Gastroesophageal sphincter (tissue), 4 donors: ENCODE measurements around the gene SLC39A11. TPM values are rescaled to one million over a fixed set of nuclear protein-coding genes. Genes with fewer than 3 reads are reported as not detected.
A peak's percentile ranks its signal among the peaks of the same experiment; 100 is the strongest.

Experiments
- ATAC-seq: fragments of 150-250 bp; one replicate; pipeline ENCODE4 v1.9.1; 2016; ENCODE audit warnings: mild to moderate bottlenecking, moderate library complexity
- H3K27ac ChIP-seq, 4 donors: fragments of 200-600 bp; sonication (generic) in 3 of 4; 1 replicate in 3 of 4; 2 replicates in 1 of 4; pipeline ENCODE4 v1.5.1; 2016 to 2019
- H3K27me3 ChIP-seq: fragments of 200-600 bp; sonication (generic); one replicate; pipeline ENCODE4 v1.5.1; 2019
- H3K36me3 ChIP-seq, 2 donors: fragments of 200-600 bp; sonication (generic); one replicate each; pipeline ENCODE4 v1.5.1; 2019; ENCODE audit warnings: control low read depth in 1 of 2
- H3K4me1 ChIP-seq, 3 donors: fragments of 200-600 bp; sonication (generic); 1 replicate in 2 of 3; 2 replicates in 1 of 3; pipeline ENCODE4 v1.5.1; 2016 to 2019; ENCODE audit warnings: control low read depth in 2 of 3
- H3K4me3 ChIP-seq, 2 donors: fragments of 200-600 bp; sonication (generic); one replicate each; pipeline ENCODE4 v1.5.1; 2019; ENCODE audit warnings: mild to moderate bottlenecking in 1 of 2, moderate library complexity in 1 of 2
- H3K9me3 ChIP-seq, 3 donors: fragments of 200-600 bp; sonication (generic); one replicate each; pipeline ENCODE4 v1.5.1; 2017 to 2019; ENCODE audit warnings: control low read depth in 2 of 3
- CTCF ChIP-seq, 4 experiments: fragments of 200-600 bp in 2 of 4; fragments of 450-650 bp in 2 of 4; sonication (generic) in 1 of 4; IDR thresholded peaks; one replicate each; pipeline ENCODE4 v1.5.1; 2017 to 2019; ENCODE audit warnings: antibody characterized with exemption in 4 of 4, mild to moderate bottlenecking in 2 of 4, moderate library complexity in 2 of 4
- EP300 ChIP-seq: sonication (generic); formaldehyde crosslinking; IDR thresholded peaks from one replicate; pipeline ENCODE4 v1.6.1; 2017; ENCODE audit warnings: antibody characterized with exemption, mild to moderate bottlenecking
- POLR2A ChIP-seq, 2 donors: fragments of 450-650 bp; IDR thresholded peaks; one replicate each; pipeline ENCODE4 v1.6.1; 2017; ENCODE audit warnings: antibody characterized with exemption in 2 of 2, mild to moderate bottlenecking in 2 of 2, moderate library complexity in 1 of 2
- POLR2AphosphoS5 ChIP-seq: sonication (generic); formaldehyde crosslinking; IDR thresholded peaks from one replicate; pipeline ENCODE4 v1.6.1; 2017; ENCODE audit warnings: antibody characterized with exemption
- WGBS, 2 donors: methylation state at CpG; one replicate each; pipeline ENCODE4 v1.1.5; 2018; ENCODE audit warnings: low coverage in 1 of 2; 5-methylcytosine and 5-hydroxymethylcytosine counted together
- total RNA-seq, 4 donors: library from RNA; depleted of rRNA; stranded (reverse); fragments of >200 nt; gene quantifications; one replicate each; pipeline ENCODE4 v1.1.0, GENCODE V29; 2016

The SLC39A11 gene
- total RNA-seq, 4 donors from 2014 or later: 11.6 to 16.8 (median 14.5) TPM

DNA sequence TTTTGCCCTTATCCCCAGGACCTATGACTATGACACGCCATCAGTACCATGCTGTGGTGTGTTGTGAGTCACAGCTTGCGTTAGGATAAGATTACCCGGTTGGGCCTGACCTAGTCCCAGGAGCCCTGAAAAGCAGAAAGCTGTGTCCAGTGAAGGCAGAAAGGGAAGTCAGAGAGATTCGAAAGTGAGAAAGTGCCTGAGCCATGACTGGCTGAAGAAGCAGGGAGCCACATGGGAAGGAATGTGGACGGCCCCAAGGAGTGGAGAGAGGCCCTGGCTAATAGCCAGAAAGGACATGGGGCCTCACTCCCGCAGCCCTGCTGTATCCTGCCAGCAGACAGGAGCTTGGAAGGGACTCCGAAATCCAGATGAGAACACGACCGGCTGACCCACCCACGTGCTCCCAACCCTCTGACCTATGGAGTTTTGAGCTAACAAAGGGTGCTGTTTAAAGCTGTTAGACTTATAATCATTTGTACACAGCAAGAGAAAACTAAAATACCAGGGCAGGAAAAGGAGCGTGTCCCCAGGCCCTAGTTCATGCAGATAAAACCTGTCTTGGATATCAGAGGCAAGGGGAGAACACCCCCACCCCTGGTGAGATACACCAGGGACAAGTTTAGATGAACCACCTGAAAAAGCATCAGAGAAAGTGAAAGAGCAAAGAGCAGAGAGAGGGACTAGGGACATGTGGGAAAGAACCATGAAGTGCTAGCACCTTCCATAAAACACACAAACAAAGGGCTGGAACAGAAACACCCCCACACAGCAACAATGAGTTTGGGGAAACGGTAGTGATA, 115.3 kb downstream of the SLC39A11 start:
- H3K4me3 ChIP-seq: no peak overlapping the region
- peak; percentile 78 for ATAC-seq
- 19 to 20% methylated on average over 7 to 12 of the region's 12 CpGs for WGBS, 2 donors
- TF ChIP-seq CTCF (IDR thresholded peaks at IDR 0.05) (no peak), POLR2A (IDR thresholded peaks at IDR 0.05) (no peak), EP300 (no peak), POLR2AphosphoS5 (no peak)
- H3K36me3 ChIP-seq: no peaks in the 10 kb centered on the region
- peaks cover 0 to 17% (median 7%) of the 10 kb centered on the region in 3 donors for H3K4me1 ChIP-seq
- H3K9me3 ChIP-seq: no peaks in the 10 kb centered on the region
- H3K27me3 ChIP-seq: no peaks in the 10 kb centered on the region
- H3K27ac ChIP-seq: peak overlapping the region in 2 of 4 donors; percentile 36 to 52

GRCh38 chr17:72975509-72975908, 117.0 kb downstream of the SLC39A11 start:
- no peak for ATAC-seq
- Histone ChIP-seq H3K4me3 (no peak overlapping the region), H3K4me1 (peaks cover 0 to 17% (median 7%) of the 10 kb centered on the region in 3 donors), H3K27ac (no peak overlapping the region), H3K9me3 (no peaks in the 10 kb centered on the region), H3K36me3 (no peaks in the 10 kb centered on the region), H3K27me3 (no peaks in the 10 kb centered on the region)
- TF ChIP-seq CTCF (IDR thresholded peaks at IDR 0.05) (no peak), POLR2A (IDR thresholded peaks at IDR 0.05) (no peak), POLR2AphosphoS5 (no peak)
- WGBS, 2 donors: 86 to 90% methylated on average over 1 to 2 of the region's 2 CpGs

GRCh38 chr17:72974605-72975232, 117.8 kb downstream of the SLC39A11 start:
- no peak for ATAC-seq
- no peak overlapping the region for H3K4me3 ChIP-seq
- no peak overlapping the region for H3K27ac ChIP-seq
- 90 to 92% methylated on average over 3 of the region's 4 CpGs for WGBS, 2 donors
- TF ChIP-seq POLR2AphosphoS5: no peak
- TF ChIP-seq CTCF (IDR thresholded peaks at IDR 0.05): no peak
- TF ChIP-seq EP300: no peak
- TF ChIP-seq POLR2A (IDR thresholded peaks at IDR 0.05): no peak
- peaks cover 0 to 17% (median 7%) of the 10 kb centered on the region in 3 donors for H3K4me1 ChIP-seq
- no peaks in the 10 kb centered on the region for H3K36me3 ChIP-seq
- H3K27me3 ChIP-seq: no peaks in the 10 kb centered on the region
- no peaks in the 10 kb centered on the region for H3K9me3 ChIP-seq

- TF ChIP-seq POLR2AphosphoS5 (no peak), CTCF (IDR thresholded peaks at IDR 0.05) (no peak), POLR2A (IDR thresholded peaks at IDR 0.05) (no peak), EP300 (no peak)
- H3K4me1 ChIP-seq: peaks cover 0 to 11% (median 2%) of the 10 kb centered on the region in 3 donors
- no peak overlapping the region for H3K27ac ChIP-seq
- H3K9me3 ChIP-seq: no peaks in the 10 kb centered on the region
- no peaks in the 10 kb centered on the region for H3K36me3 ChIP-seq
- H3K4me3 ChIP-seq: no peak overlapping the region
- 84 to 91% methylated on average over 8 to 9 of the region's 9 CpGs for WGBS, 2 donors
- ATAC-seq: no peak
- no peaks in the 10 kb centered on the region for H3K27me3 ChIP-seq
Observed at GRCh38 chr17:72972263-72972951, 120.1 kb downstream of the SLC39A11 start.
